H1 (cell line): Measurements from ENCODE around the gene PITRM1. TPM values are rescaled to one million over a fixed set of nuclear protein-coding genes. Genes with fewer than 3 reads are reported as not detected.
A peak's percentile ranks its signal among the peaks of the same experiment; 100 is the strongest.

Experiments
- CHD7 ChIP-seq: fragments of 300-600 bp; sonication (generic); IDR thresholded peaks from 2 replicates; pipeline ENCODE4 v1.7.1; 2012; ENCODE audit warnings: low read length, moderate library complexity, mild to moderate bottlenecking, inconsistent platforms; ENCODE audit not compliant: insufficient replicate concordance
- MAX ChIP-seq: IDR thresholded peaks from 2 replicates; pipeline ENCODE4 v1.6.1; 2012; ENCODE audit warnings: inconsistent platforms
- YY1 ChIP-seq: IDR thresholded peaks from 2 replicates; pipeline ENCODE4 v1.6.1; 2011; ENCODE audit warnings: low read depth, mild to moderate bottlenecking, low read length
- polyA plus RNA-seq, 7 experiments: library from polyadenylated mRNA; depleted of rRNA in 3 of 7; stranded (reverse) in 5 of 7; unstranded in 2 of 7; fragments of >200 nt in 5 of 7; fragments of 200-250 nt in 2 of 7; gene quantifications; 1 replicate in 5 of 7; 2 replicates in 1 of 7; 4 replicates in 1 of 7; pipeline versions ENCODE4 v1.2.1 to v1.2.3, GENCODE V29; 2011 to 2013; ENCODE audit warnings: missing spikeins in 2 of 7, mixed read lengths in 2 of 7
- total RNA-seq: library from RNA; stranded (reverse); fragmentation: NEBNext Ultra II Directional; extraction: Animal tissue kit (Norgen Biotek cat#: 25700); gene quantifications from 2 replicates; pipeline ENCODE4 v1.2.1, GENCODE V29; 2021

Gene PITRM1
- total and polyA plus RNA-seq, 2 of the 8 experiments (the other 6 are each of a cell fraction or from before 2014, with no cell fraction given): 18.6 to 31.5 TPM

- TF ChIP-seq CHD7: no peak
- TF ChIP-seq YY1: peak; percentile 94
- peak; percentile 91 for TF ChIP-seq MAX
Measured at GRCh38 chr10:3180355-3181025, 7.9 kb upstream of the PITRM1 start (continued).
